Liver (tissue), 3 donors: ENCODE results near the gene TSHR.

ENCODE experiments used
- RAD21 ChIP-seq, 2 donors: IDR thresholded peaks; 2 replicates each; pipeline ENCODE4 v1.6.1; 2016; ENCODE audit warnings: antibody characterized with exemption in 2 of 2, mild to moderate bottlenecking in 2 of 2
- TAF1 ChIP-seq: conservative IDR thresholded peaks from 2 replicates; pipeline ENCODE4 v1.6.1; 2016; ENCODE audit warnings: antibody characterized with exemption, mild to moderate bottlenecking
- TF ChIP-seq, protein P1 (sequence below): fragments of 150-350 bp; IDR thresholded peaks from 2 replicates; pipeline ENCODE4 v1.5.1; 2017; ENCODE audit warnings: improper control_type of control experiment, low read depth, low read length; ENCODE audit not compliant: missing input control
- donor health status: healthy.
- donor health status: healthy.

DNA sequence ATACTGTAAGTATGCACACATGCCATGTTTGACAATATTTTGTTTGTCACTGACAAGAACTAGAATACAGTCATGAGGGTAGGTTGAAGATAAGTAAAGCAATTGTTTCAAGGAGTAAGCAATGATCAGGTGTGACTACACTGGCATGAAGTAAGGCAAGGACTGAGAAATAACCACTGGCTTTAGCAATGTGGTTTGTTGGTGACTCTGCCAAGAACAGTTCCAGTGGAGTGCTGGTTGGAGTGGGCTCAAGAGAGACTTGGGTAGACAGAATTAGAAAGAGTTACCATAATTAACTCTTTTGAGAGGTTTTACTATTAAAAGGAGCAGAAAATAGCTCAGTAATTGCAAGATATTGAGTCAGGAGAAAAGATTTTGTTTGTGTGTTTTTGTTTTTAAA lies 135.7 kb downstream of the TSHR start:
- TF ChIP-seq, protein P1, sequence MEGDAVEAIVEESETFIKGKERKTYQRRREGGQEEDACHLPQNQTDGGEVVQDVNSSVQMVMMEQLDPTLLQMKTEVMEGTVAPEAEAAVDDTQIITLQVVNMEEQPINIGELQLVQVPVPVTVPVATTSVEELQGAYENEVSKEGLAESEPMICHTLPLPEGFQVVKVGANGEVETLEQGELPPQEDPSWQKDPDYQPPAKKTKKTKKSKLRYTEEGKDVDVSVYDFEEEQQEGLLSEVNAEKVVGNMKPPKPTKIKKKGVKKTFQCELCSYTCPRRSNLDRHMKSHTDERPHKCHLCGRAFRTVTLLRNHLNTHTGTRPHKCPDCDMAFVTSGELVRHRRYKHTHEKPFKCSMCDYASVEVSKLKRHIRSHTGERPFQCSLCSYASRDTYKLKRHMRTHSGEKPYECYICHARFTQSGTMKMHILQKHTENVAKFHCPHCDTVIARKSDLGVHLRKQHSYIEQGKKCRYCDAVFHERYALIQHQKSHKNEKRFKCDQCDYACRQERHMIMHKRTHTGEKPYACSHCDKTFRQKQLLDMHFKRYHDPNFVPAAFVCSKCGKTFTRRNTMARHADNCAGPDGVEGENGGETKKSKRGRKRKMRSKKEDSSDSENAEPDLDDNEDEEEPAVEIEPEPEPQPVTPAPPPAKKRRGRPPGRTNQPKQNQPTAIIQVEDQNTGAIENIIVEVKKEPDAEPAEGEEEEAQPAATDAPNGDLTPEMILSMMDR = no peak
- TF ChIP-seq RAD21 (IDR thresholded peaks at IDR 0.05) (no peak), TAF1 (no peak)
